HG03066 (cell line): ENCODE results near the gene DHX30.
A peak's percentile ranks its signal among the peaks of the same experiment; 100 is the strongest.
"Not testable (repeated sequence)": the region's sequence is repeated elsewhere in the genome, so short reads cannot be mapped to it uniquely, and the experiment has no call there.

ENCODE experiments used
- ATAC-seq: cut with Tn5 transposase; IDR thresholded peaks from one replicate; pipeline ENCODE4 v1.9.1; 2021; ENCODE audit warnings: low read depth; ENCODE audit not compliant: unreplicated experiment

The DHX30 gene

DNA sequence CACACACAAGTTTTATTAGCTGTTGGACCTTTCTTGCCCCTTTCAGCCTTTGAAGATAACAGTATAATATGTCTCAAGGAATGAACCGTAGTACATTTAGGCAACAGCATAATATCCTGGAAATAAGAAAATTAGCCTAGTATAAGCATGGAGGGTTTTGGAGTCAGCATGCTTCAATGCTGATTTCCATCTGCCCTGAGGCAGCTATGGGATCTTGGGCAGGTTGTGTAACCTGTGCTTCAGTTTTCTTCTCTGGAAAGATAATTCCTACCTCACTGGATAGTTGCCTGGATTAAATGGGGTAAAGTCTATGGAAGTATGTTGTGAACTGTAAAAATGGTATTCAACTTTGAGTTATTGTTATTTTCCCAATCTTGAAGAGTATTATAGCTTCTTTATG lies 1.6 kb downstream of the DHX30 start:
- no peak for ATAC-seq

DNA sequence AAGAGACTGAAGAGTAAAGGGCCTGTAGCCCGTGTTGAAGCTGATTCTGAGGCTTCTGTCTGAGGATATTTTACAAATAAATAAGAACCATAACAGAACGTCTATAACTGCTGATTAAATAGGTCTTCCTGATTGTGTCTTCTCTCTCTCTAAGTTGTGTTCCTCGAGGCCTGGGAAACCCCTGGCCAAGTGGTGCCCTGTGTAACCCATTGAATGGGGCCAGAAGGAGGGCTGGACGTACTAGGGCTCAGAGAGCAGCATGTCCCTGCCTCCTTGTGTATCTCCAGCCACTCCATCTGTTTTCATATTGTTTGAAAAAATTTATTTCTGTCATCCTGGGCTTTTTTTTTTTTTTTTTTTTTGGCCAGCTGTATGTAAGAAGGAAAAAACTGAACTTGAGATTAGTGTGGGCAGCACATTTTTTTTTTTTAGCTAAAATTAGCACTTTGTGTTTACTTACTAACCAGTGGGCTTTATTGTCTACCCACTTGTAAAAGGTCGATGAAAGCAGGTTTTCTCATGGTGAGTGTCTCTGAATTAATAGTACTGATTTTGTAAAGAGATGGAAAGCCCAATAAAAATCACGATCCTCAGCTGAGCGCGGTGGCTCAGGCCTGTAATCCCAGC lies 10.7 kb downstream of the DHX30 start:
- ATAC-seq, result no peak

DNA sequence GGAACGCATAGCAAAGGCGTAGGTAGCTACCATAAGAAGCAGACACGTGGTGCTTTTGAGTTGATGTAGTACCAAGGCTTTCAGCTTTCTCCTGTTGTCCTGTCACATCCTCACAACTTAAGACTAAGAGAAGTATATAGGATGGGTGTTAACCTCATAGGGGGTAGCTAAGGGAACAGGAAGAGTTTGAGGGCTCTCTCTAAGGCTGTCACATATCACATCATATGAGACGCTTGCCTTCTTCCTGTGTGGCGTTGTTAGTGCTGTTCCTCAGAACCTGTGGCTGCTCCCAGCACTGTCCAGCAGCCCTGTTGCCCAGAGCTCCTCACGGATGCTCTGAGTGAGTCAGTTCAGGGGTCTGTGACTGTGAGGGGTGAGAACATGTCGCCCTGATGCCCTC lies 14.7 kb downstream of the DHX30 start:
- no peak for ATAC-seq

DNA sequence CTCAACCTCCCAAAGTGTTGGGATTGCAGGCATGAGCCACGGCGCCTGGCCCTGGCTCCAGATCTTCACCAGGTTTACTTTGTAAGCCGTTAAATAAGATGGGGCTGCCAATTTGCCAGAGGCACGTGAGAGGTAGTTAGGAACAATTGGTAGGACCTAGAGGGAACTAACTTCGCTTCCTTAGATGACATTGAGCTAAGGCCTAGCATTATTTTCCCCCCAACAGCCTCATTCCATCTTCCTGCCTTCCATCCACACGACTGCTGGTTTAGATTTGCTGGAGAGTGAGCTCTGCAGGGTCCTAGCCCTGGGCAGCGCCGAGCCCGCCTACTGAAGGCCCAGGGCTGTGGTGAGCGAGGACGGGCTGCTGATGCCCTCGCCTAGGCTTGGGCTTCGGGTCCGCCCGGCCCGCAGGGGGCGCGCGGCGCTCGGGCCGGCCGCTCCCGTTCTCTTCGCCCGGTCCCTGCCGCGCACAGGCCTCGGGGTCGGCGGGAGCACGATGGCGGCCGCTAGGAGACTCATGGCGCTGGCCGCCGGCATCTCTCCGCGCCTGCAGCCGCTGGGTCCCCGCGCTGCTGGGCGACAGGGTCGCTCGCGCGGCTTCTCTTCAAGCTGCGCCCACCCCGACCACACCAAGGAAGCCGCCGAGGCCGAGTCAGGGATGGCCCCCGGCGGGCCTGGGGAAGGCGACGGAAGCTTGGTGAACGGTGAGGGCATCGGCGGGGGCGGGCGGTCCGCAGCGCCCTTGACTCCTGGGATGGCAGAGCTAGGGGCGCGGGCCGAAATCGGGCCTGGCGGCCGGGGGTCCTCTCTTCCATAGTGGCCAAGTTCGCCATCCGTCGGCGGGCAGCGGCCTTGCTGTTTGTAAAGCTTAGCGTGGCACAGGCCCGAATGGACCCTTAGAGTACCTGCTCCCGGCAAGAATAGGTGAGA lies 21.9 kb downstream of the DHX30 start:
- ATAC-seq, result peak; percentile 74

DNA sequence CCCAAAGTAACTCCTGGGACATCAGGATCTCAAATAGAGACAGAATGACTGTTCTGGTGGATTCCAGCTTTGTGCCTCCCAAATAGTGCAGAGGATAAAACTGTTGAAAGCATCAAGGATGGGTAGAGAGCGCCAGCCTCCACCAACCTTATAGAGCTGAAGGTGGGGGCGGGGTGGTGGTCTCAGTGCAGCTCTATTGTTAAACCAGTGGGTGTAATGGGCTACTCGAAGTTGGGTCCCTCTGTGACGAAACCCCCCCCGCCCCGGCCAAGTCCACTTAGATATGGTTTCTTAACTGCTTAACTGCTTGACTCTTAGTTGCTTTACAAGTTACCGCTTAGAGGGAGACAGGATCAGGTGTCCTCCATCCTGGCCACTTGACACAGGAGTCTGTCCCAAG lies 22.7 kb downstream of the DHX30 start:
- no peak for ATAC-seq

DNA sequence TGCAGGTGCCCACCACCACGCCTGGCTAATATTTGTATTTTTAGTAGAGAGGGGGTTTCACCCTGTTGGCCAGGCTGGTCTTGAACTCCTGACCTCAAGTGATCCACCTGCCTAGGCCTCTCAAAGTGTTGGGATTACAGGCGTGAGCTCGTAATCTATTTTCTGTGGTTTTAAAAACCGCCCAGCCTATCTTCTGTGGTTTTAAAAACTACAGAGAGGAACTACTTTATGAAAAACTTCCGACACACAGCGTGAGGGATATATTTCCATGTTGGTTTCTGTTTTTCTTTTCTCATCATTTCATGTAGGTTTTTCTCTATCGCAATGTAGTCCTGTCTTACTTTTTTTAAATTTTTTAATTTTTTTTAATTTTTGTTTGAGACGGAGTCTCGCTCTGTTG lies 26.5 kb downstream of the DHX30 start:
- ATAC-seq, result not testable (repeated sequence)

DNA sequence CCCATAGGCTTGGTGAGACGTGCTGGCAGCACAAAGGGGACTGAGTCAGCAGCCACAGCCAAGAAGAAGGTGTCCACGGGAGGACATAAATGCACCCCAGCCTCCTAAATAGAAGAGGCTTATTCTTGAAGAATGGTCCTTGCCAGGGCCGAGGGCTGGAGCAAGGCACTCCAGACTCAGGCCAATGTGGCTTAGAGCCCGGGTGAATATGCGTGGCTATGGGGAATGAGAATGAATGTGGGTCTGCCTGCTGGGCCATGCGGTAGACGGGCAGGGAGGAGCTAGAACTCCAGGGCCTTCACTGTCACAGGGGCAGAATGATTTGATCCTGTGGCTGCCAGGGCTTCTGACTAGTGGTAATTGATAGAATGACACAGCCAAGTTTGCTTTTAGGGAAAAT lies 34.0 kb downstream of the DHX30 start:
- ATAC-seq, result no peak

DNA sequence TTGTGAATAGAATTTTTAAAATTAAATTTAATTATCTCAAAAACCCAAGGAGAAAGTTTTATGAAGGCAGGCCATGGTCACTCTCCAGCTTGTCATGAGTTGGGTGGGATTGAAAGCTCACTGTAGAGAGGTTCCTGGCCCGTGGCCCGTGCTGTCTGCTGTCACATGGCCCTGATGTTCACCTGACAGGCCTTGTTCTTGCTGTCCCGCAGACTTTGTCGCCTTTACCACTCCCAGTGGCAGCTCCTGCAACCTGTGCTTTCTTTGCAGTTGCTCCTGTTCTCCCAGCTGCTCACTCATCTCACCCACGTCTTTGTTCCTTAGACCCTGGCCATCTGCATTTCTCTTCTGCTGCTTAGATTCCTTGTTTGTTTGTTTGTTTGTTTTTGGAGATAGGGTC lies 35.6 kb downstream of the DHX30 start:
- ATAC-seq, result no peak

DNA sequence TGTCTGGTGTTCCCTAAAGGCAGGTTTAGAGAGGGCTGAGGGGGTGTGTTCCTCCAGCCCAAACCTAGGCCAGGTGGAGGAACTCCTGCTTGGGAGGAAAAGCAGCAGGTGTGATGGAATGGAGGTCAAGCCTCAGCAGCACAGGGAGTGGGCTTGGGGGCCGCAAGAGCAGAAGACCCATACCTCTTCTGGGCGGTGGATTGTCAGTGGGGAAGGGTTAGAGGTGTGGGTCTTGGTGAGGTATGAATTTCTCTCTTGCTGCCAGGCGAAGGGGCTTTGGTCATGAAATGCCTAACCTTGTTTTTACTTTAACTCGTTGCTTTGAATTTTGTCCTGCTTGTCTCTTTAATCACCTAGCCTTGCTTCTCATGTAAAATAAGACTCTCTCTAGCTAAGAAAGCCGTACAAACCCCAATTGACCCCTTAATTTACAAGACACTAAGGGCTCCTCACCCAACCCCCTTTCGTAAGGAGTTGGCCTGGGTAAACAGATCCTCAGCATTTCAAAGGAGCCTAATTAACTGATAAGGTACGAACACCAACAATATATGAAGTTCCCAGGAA lies 38.9 kb downstream of the DHX30 start:
- no peak for ATAC-seq

DNA sequence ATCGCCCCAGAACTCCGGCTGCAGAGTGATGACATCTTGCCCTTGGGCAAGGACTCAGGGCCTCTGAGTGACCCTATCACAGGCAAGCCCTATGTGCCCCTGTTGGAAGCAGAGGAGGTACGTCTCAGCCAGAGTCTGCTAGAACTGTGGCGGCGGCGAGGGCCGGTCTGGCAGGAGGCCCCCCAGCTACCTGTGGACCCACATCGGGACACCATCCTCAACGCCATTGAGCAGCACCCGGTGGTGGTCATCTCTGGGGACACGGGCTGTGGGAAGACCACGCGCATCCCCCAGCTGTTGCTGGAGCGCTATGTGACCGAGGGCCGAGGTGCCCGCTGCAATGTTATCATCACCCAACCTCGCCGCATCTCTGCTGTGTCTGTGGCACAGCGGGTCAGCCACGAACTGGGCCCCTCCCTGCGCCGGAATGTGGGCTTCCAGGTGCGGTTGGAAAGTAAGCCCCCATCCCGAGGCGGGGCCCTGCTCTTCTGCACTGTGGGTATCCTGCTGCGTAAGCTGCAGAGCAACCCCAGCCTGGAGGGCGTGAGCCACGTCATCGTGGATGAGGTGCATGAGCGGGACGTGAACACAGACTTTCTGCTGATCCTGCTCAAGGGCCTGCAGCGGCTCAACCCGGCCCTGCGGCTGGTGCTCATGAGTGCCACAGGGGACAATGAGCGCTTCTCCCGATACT lies 43.4 kb downstream of the DHX30 start:
- ATAC-seq, result no peak

DNA sequence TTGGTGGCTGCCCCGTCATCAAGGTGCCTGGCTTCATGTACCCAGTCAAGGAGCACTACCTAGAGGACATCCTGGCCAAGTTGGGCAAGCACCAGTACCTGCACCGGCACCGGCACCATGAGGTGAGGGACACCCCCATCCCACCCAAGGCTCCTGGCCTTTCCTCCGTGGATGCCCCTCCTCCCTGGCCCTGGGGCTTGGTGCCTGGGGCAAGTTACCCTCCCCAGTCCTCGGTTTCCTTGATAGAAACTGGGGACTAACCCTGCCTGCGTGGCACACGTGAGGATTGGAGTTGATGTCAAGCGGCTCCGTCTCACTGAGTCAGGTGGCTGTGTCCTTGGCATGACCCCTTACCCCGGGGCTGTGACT lies 43.9 kb downstream of the DHX30 start:
- ATAC-seq, result no peak

DNA sequence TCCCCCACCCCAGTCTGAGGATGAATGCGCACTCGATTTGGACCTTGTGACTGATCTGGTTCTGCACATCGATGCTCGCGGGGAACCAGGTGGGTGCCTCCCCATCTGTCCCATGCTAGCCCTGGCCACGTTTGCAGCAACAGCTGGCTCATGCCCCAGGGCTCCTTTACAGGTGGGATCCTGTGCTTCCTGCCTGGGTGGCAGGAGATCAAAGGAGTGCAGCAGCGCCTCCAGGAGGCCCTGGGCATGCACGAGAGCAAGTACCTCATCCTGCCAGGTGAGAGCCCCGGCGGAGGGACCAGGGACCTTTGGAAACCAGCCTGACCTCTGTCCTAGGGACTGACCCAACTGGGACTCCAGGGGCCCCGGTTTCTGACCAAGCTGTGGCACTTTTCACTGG lies 44.3 kb downstream of the DHX30 start:
- no peak for ATAC-seq

DNA sequence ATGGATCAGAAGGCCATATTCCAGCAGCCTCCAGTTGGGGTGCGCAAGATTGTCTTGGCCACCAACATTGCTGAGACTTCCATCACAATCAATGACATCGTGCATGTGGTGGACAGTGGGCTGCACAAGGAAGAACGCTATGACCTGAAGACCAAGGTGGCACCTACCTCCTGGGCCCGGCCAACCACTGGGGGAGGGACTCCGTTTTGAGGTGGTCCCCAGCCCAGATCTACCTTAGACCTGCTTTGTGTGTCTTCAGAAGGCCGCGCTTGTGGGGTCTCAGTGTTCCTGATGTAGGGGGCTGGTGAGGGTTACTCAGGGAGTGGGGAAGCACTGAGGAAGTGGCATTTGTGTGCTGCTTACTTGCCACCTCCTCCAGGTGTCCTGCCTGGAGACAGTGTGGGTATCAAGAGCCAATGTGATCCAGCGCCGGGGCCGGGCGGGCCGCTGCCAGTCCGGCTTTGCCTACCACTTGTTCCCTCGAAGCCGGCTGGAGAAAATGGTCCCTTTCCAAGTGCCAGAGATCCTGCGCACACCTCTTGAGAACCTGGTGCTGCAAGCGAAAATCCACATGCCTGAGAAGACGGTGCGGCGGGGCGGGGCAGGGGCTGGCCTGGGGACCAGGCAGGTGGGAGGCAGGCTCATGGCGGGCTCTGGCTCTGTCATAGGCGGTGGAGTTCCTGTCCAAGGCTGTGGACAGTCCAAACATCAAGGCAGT lies 45.0 kb downstream of the DHX30 start:
- ATAC-seq, result no peak

DNA sequence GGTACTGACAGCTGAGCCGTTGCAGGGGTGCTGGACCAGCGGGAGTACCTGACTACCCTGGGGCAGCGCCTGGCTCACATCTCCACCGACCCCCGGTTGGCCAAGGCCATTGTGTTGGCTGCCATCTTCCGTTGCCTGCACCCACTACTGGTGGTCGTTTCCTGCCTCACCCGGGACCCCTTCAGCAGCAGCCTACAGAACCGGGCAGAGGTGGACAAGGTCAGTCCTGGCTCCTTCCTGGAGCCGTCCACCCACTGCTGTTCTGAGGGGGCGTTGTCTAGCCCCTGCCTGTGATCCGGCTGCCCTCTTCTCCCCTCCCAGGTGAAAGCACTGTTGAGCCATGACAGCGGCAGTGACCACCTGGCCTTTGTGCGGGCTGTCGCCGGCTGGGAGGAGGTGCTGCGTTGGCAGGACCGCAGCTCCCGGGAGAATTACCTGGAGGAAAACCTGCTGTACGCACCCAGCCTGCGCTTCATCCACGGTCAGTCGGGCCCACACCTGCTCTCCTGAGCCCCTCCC lies 45.7 kb downstream of the DHX30 start:
- no peak for ATAC-seq

DNA sequence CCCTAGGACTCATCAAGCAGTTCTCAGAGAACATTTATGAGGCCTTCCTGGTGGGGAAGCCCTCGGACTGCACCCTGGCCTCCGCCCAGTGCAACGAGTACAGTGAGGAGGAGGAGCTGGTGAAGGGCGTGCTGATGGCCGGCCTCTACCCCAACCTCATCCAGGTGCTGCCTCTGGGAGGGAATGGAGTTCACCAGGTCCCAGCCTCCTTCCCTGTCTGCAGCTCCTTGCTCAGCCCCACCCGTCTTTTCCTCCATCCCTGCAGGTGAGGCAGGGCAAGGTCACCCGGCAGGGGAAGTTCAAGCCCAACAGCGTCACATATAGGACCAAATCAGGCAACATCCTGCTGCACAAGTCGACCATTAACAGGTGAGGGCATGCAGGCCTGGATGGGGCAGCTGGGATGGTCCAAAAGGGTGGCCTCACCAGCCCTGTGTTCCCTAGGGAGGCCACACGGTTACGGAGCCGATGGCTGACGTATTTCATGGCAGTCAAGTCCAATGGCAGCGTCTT lies 46.3 kb downstream of the DHX30 start:
- ATAC-seq, result no peak

DNA sequence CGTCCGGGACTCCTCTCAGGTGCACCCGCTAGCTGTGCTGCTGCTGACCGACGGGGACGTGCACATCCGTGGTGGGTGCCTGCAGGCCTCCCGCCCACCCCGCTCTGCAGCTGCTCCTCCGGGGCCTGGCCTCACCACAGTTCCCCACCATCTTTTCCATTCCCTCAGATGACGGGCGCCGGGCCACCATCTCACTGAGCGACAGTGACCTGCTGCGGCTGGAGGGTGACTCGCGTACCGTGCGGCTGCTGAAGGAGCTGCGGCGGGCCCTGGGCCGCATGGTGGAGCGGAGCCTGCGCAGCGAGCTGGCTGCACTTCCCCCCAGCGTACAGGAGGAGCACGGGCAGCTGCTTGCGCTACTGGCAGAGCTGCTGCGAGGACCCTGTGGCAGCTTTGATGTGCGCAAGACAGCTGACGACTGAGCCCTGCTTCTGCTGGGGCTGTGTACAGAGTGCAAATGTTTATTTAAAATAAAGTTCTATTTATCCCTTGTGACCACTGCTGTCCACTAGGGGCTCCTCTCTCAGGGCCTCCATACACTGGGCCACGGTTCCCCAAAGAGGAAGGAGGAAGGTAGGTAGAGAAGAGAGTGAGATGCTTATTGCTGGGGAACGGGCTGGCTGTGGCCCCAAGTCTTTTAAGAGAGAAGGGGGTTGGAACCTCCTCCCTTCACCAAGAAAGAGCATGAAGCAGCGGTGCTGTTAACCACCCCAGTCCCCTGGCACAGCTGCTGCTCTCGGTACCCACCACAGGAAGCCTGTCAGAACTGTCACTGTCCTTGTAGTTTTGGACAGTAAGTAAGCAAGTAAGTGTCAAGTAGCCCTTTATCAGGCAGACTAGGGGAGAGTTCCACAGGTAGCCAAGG lies 47.0 kb downstream of the DHX30 start:
- ATAC-seq, result no peak

DNA sequence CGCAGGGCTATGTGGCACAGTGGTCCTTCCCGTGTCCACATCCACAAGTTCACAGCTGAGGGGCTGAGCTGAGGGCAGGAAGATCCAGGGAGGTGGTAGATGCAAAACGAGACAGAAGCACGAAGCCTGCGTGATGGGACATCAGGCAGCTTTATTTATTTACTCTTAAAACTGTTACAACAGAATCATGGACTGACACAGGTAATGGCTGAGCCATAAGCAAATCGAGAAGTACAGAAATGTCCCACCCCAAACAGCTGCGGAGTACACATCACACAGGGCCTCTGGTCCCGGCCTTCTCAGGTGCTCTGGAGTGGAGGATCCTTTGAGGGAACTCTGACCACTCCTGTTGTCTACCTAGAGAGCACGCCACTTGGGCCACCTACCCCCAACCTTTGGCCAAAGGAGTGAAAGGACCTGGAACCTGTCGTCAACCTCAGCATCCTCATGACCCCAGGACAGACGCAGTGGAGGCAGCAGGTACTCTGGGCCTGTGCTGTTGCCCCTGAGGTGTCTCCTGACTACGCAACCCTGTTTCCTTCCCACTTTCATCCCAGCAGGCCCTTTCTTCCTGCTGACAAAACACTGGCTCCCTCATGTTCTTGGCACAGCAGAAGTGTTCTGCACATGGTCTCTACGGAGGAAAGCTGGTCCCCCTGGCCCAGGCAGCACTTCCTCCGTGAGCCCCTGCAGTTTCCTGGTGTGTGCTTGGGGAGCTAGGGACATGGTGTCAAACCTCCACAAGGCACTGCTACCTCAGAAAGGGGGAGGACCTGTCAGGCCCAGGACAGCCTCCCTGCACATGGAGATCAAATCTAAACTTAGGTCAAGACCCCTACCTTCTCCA lies 47.8 kb downstream of the DHX30 start:
- ATAC-seq, result no peak

DNA sequence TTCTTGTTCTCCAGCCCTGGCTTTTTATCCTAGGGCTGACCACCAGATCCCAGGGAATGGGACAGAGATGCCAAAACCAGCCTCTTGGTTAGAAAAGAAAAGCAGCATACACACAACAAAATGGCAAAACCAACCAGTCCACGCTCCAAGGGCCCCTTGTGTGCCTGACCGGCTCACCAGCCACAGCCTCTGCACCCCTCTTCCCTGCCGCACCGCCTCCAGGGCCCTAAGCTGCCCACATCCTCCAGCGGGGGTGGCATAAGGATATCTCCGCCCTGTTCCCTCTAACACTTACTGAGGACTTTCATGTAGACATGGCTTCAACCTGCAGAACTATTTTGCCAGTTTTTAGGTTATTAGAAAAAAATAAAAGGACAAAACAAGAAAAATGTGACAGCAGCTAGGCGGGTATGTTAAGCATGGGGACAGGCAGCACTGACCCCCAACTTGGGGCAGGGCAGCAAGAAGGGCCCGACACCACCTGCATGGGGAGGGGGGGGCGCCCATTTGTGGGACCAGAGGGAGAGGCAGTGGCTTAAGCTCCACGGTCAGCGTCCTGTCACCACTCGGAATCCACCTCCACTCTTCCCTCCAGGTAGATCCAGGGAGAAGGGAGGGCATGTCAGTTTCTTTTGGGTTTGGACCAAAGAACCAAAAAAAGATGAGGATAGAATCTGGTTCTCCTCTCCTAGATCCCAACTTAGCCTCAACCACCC lies 49.1 kb downstream of the DHX30 start:
- no peak for ATAC-seq
